ENCODE data around the gene PAX6.
"Not testable (repeated sequence)": the region's sequence is repeated elsewhere in the genome, so short reads cannot be mapped to it uniquely, and the experiment has no call there.

PAX6 gene

GRCh38 chr11:31770011-31770700 lies 41.0 kb downstream of the PAX6 start:
- in situ Hi-C loops (cut with MboI; ENCODE audit: low sequenced_read_pairs): no loop called here

DNA sequence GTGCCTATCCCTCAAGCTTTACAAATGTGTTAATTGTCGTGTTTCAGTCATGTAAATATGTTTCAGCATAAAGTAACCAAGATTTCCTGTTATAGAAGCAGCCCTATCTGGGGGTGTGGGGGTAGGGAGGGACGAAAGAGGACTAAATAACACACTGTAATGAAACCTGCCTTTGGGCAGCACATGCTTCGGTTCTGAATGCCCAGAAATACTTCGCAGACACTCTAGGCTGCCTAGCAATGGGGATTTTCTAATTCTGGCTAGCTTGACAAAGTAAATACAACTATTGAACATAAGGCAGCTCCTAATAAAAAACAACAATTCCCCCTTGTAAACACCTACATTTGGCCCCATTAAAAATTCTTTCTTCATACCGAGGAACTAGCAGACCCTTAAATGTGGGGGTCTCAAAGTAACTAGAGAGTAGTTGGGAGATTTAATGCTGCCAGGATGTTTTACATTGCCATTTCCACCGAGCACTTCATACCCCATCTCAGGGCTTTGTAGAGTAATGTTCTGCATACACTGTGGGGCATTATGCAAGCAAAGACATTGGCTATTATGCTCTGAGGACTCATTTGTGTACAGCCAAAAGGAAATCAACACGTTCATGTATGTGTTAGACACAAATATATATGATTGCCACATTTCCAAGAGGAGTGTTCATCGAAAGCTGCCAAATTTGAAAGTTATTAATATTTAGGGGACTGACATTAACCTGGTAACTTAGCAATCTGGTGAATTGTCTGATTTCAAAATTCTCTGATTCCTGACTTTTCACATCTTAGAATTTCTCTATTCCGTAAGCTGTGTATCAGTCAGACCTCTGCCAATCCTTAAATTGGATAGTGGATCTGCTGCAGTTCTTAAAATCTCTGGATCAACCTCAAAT lies 42.1 kb downstream of the PAX6 start:
- in situ Hi-C loops (cut with MboI; ENCODE audit: low sequenced_read_pairs): no loop called here

- in situ Hi-C loops (cut with MboI; ENCODE audit: low sequenced_read_pairs): no loop called here
Measured at GRCh38 chr11:31767685-31768084, 43.4 kb downstream of the PAX6 start.

- in situ Hi-C loops (cut with MboI; ENCODE audit: low sequenced_read_pairs): no loop called here
Measured at GRCh38 chr11:31767066-31767465, 44.1 kb downstream of the PAX6 start.

GRCh38 chr11:31764766-31765165 lies 46.4 kb downstream of the PAX6 start:
- in situ Hi-C loops (cut with MboI; ENCODE audit: low sequenced_read_pairs): no loop called here

DNA sequence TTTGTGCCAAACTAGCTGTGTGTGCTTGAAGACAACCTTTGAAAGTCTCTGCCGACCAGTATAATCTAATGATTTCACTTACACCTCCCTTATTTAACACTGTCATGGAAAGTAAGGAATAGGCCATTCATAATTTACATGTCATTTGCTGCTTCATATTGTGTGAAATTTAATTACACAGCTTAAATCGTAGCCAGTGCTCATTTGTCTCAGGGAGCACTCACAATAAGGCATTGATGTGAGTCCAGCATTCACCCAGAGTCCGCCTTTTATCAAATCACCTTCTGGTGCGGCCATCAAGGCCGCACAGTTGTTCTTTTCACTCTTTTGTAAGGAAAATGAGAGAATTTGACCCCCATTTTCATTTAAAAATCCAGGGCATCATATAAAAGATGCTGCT lies 46.9 kb downstream of the PAX6 start:
- in situ Hi-C loops (cut with MboI; ENCODE audit: low sequenced_read_pairs): no loop called here

- in situ Hi-C loops (cut with MboI; ENCODE audit: low sequenced_read_pairs): no loop called here
Measured at GRCh38 chr11:31763296-31763695, 47.8 kb downstream of the PAX6 start.

DNA sequence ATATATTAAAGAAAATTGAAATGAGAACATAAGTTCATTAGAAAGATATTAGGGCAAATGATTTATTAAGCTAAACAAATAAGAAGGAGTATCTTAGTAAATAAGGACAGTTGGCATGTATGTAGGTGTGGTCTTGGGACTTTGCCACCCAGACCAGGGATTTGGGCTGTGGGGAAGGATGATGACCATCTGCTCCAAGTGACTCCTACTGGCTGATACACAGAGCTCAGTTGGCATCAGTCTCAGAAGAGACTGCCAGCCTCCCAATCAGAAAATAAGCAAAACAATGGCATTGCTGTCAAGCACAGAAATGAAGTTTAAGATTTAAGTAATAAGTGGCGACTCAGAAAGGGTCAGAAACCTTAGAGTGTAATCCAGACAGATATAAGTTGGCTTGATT lies 49.5 kb downstream of the PAX6 start:
- in situ Hi-C loops (cut with MboI; ENCODE audit: low sequenced_read_pairs): no loop called here

- in situ Hi-C loops (cut with MboI; ENCODE audit: low sequenced_read_pairs): no loop called here
Measured at GRCh38 chr11:31757260-31757835, 53.8 kb downstream of the PAX6 start.

DNA sequence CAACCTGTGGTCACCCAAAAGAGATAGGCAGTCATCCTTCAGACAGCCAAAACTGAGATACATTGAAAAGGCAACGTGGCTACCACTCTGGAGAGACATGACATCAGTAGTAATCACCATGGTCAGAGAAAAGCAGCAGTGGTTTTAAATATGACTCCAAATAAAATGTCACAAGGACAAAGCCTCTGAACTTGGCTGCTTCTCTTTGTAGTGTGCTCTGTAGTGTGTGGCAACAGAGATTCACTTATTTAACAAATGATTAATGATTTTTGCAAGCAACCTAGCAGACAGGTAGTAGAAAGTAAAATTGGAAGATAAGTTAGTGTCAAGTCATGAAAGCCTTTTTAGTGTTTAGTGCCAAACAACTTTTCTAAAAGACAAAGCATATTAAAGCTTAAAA lies 63.5 kb downstream of the PAX6 start:
- in situ Hi-C loops (cut with MboI; ENCODE audit: low sequenced_read_pairs): no loop called here

GRCh38 chr11:31740731-31741368 lies 70.3 kb downstream of the PAX6 start:
- in situ Hi-C loops (cut with MboI; ENCODE audit: low sequenced_read_pairs): not testable (repeated sequence)

- in situ Hi-C loops (cut with MboI; ENCODE audit: low sequenced_read_pairs): no loop called here
Measured at GRCh38 chr11:31740131-31740530, 71.0 kb downstream of the PAX6 start.
